ENCODE measurements around the gene LTBP1.

Gene LTBP1

DNA sequence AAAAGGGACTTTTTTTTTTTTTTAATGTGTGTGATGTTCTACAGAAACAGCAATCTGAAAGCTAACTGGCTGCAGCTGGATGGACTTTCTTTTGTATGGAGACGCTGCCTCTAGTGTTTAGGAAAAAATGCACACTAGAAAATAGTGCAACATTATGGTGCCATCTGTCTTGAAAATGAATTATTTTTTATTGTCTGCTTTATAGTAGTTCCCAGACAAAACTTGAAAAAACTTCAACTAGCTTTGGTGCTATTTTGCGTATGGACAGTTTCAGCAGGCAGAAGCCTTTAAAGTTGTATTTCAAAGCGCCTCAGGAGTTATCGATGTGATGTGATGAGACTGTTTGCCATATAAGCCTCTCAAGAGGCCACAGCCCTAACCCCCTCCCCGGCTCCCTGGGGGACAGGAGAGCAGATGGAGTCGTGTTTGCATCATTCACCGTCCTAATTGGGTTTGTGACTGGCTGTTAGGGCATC is 86.9 kb downstream of the LTBP1 start:
- TF ChIP-seq, protein P1, sequence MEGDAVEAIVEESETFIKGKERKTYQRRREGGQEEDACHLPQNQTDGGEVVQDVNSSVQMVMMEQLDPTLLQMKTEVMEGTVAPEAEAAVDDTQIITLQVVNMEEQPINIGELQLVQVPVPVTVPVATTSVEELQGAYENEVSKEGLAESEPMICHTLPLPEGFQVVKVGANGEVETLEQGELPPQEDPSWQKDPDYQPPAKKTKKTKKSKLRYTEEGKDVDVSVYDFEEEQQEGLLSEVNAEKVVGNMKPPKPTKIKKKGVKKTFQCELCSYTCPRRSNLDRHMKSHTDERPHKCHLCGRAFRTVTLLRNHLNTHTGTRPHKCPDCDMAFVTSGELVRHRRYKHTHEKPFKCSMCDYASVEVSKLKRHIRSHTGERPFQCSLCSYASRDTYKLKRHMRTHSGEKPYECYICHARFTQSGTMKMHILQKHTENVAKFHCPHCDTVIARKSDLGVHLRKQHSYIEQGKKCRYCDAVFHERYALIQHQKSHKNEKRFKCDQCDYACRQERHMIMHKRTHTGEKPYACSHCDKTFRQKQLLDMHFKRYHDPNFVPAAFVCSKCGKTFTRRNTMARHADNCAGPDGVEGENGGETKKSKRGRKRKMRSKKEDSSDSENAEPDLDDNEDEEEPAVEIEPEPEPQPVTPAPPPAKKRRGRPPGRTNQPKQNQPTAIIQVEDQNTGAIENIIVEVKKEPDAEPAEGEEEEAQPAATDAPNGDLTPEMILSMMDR (IDR thresholded peaks at IDR 0.05; ENCODE audit: low read depth, low read length) = peak; percentile 72
- no peak for DNase-seq (ENCODE audit: extremely low read depth, low read depth)

DNA sequence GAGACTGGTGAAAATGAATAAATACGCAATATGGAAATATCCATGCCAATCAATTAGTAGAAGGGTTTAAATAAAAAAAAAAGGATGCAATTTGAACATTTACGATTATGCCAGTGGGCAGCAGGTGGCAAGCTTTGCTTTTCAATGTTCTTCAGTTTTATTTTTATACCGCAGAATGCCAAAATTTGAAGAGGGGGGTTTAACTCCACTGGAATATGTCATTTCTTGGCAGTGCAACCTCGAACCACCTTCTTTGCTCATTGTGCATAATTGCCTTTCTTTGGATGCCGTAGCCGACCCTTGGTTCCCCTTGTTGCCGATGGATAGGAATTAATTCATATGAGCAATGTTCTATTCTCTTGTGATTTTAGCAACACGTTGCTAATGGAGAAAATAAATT is 88.0 kb downstream of the LTBP1 start:
- no peak for DNase-seq (ENCODE audit: extremely low read depth, low read depth)

DNA sequence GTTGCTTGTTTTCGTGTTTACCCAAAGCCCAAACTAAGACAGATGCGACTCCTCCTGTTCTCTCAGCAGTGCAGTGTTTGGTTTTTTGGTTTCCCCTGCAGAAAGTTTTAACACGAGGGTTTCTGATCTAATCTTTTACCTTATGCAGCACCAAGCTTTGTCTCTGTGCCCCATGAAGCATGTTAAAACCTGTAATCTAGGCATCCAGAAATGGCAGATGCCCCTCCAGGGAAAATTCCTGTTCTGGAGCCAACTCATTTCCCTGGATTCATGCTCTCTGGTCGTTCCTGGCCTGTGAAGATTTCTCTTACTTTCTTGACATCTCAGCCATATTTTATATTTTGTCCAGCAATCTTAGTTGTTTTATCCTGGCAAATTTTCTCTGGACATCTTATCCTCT is 91.5 kb downstream of the LTBP1 start:
- DNase-seq (ENCODE audit: extremely low read depth, low read depth) = no peak
- TF ChIP-seq, protein P1 (IDR thresholded peaks at IDR 0.05; ENCODE audit: low read depth, low read length) = no peak

More for the DNA sequence above, 88.0 kb downstream of the LTBP1 start:
- TF ChIP-seq, protein P1 (IDR thresholded peaks at IDR 0.05; ENCODE audit: low read depth, low read length) = peak; percentile 53

DNA sequence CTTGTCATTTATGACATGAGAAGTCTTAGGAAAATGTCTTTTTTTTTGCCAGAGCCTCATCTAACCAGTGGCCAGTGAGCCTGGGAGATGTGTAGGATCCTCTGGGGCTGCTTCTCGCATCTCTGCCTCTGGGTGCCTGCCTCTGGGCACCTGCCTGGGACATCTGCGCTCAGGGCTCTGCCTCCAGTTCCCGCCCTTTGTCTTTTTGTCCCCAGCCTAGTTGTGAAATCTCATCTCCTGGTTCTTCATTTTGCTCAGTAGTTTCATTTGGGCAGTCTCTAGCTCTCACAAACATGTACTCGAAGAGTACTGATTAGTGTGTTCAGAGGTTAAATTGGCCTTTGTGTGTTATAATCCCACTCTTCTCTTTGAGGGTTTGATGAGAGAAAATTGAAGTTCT is 92.0 kb downstream of the LTBP1 start:
- TF ChIP-seq, protein P1 (IDR thresholded peaks at IDR 0.05; ENCODE audit: low read depth, low read length) = no peak
- no peak for DNase-seq (ENCODE audit: extremely low read depth, low read depth)

DNA sequence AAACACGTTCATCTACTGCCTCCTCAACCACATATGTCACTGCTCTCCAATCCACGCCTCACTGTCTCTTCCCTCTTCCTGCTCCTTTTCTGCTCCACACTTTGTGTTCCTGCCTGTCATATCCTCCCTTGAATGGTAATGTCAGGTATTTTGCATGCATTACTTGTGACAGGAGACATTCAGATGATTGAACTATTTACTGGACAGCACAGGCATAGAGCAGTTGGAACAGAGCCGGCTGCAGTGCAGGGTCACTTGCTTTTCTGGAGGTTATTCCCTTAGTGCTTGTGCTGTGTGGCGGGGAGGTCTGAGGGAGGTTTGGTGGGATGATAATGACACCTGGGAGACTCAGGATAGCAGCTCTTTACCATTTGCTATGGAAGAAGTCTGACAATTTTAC is 93.8 kb downstream of the LTBP1 start:
- TF ChIP-seq, protein P1 (IDR thresholded peaks at IDR 0.05; ENCODE audit: low read depth, low read length) = no peak
- no peak for DNase-seq (ENCODE audit: extremely low read depth, low read depth)

DNA sequence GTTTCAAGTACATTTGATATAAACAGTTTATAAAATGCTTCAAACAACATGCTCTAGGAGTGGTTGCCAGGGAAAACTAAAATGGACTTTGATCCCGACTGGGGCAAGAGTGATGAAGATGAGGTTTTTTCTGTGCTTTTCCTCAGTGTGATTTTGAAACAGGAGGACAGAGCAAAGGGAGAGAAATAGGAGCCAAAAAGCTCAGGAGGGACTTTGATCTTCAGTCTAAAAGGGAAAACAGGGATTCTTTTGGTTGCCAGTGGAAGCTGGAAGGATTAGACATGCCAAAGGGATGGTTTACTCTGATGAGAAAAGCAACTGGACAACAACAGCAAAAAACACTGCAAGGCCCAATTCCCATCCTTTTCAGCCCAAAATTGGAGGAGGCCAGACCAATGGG is 95.5 kb downstream of the LTBP1 start:
- no peak for DNase-seq (ENCODE audit: extremely low read depth, low read depth)
- TF ChIP-seq, protein P1 (IDR thresholded peaks at IDR 0.05; ENCODE audit: low read depth, low read length) = no peak

DNA sequence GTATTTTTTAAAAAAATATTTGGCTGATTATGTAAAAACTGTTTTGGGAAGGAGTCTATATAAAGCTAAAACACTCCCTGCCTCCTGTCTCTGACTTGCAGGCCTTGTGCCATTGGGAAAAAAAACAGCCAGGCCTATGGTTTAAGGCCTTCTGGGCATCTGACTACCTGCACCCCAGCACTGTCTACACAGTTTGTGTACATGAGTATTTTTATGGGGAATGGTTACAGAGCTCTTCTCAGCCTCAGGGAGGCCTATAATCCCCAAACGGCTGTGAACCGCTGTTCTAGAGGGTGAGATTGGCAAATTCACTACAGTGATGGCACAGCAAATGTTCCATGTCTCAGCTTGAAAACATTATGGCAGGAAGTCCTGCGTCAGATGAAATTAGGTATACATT is 96.1 kb downstream of the LTBP1 start:
- TF ChIP-seq, protein P1 (IDR thresholded peaks at IDR 0.05; ENCODE audit: low read depth, low read length) = no peak
- no peak for DNase-seq (ENCODE audit: extremely low read depth, low read depth)
